MCF 10A (cell line): ENCODE measurements around the gene ARHGAP25. TPM values are rescaled to one million over a fixed set of nuclear protein-coding genes. Genes with fewer than 3 reads are reported as not detected.

ENCODE experiments used
- BruUV-seq: library from RNA; stranded (reverse); fragments of 400-500 nt; replicated peaks from 2 replicates; lab custom pipeline; 2021; lab: Mats Ljungman, UMichigan
- CTCF ChIA-PET: fragments of 300-600 bp; sonication (Branson Sonifier 250); formaldehyde crosslinking; extraction: SDS; loops from one replicate; lab custom pipeline; 2021; ENCODE audit warnings: antibody characterized with exemption, inconsistent platforms; lab: Yijun Ruan, JAX
- POLR2A ChIA-PET: fragments of 300-600, 350-650 bp; sonication (Branson Sonifier 250); formaldehyde crosslinking; extraction: SDS; loops from one replicate; lab custom pipeline; 2020; ENCODE audit warnings: antibody characterized with exemption, inconsistent platforms; lab: Yijun Ruan, JAX
- DNase-seq: peaks from one replicate; pipeline ENCODE4 v3.0.0-alpha.2; 2018; ENCODE audit not compliant: unreplicated experiment
- H3K27ac Mint-ChIP-seq: one replicate; pipeline ENCODE4 v1.8.0; 2022; ENCODE audit warnings: mild to moderate bottlenecking, low read depth, mixed read lengths; ENCODE audit not compliant: unreplicated experiment
- H3K27me3 Mint-ChIP-seq: one replicate; pipeline ENCODE4 v1.8.0; 2022; ENCODE audit warnings: mixed read lengths; ENCODE audit not compliant: insufficient read depth, unreplicated experiment
- H3K36me3 Mint-ChIP-seq: one replicate; pipeline ENCODE4 v1.8.0; 2022; ENCODE audit warnings: mild to moderate bottlenecking, moderate library complexity, mixed read lengths; ENCODE audit not compliant: insufficient read depth, unreplicated experiment
- H3K4me1 Mint-ChIP-seq: one replicate; pipeline ENCODE4 v1.8.0; 2022; ENCODE audit warnings: mixed read lengths; ENCODE audit not compliant: insufficient read depth, unreplicated experiment
- H3K4me3 Mint-ChIP-seq: one replicate; pipeline ENCODE4 v1.8.0; 2022; ENCODE audit warnings: mild to moderate bottlenecking, moderate library complexity, mixed read lengths; ENCODE audit not compliant: unreplicated experiment
- H3K9me3 Mint-ChIP-seq: one replicate; pipeline ENCODE4 v1.8.0; 2022; ENCODE audit warnings: mixed read lengths; ENCODE audit not compliant: unreplicated experiment
- intact Hi-C: fragments of 100-400 bp; cut with micrococcal nuclease; formaldehyde crosslinking; loops from 2 replicates; pipeline ENCODE4 v1.14.1; 2022
- total RNA-seq: library from RNA; stranded (reverse); gene quantifications from 2 replicates; pipeline ENCODE4 v1.2.3, GENCODE V29; 2022
- TF ChIP-seq, protein P1 (sequence below): fragments of 200-600 bp; IDR thresholded peaks from one replicate; pipeline ENCODE4 v1.8.0; 2022; ENCODE audit warnings: antibody characterized with exemption, mild to moderate bottlenecking; ENCODE audit not compliant: unreplicated experiment

ARHGAP25 gene
- total RNA-seq, 1 experiment from 2014 or later: 0.93 TPM

DNA sequence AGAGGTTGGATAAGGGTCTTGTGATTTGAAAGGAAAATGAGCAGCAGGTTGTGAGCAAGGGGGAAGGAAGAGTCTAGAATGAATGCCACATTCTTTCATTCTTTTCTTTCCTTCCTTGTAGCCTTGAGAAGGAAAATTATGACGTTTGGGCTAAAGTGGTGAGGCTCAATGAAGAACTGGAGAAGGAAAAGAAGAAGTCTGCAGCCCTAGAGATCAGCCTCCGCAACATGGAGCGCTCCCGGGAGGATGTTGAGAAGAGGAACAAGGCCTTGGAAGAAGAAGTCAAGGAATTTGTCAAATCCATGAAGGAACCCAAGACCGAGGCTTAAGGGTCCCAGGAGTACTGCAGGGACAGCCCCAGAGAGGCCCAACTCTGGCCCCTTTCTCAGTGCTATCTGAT lies 91.3 kb downstream of the ARHGAP25 start:
- no TSS peak for BruUV-seq
- TF ChIP-seq, protein P1, sequence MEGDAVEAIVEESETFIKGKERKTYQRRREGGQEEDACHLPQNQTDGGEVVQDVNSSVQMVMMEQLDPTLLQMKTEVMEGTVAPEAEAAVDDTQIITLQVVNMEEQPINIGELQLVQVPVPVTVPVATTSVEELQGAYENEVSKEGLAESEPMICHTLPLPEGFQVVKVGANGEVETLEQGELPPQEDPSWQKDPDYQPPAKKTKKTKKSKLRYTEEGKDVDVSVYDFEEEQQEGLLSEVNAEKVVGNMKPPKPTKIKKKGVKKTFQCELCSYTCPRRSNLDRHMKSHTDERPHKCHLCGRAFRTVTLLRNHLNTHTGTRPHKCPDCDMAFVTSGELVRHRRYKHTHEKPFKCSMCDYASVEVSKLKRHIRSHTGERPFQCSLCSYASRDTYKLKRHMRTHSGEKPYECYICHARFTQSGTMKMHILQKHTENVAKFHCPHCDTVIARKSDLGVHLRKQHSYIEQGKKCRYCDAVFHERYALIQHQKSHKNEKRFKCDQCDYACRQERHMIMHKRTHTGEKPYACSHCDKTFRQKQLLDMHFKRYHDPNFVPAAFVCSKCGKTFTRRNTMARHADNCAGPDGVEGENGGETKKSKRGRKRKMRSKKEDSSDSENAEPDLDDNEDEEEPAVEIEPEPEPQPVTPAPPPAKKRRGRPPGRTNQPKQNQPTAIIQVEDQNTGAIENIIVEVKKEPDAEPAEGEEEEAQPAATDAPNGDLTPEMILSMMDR: no peak
- Mint-ChIP-seq H3K36me3 (peaks cover 6% of the 10 kb centered on the region), H3K4me3 (no peak overlapping the region), H3K27me3 (no peaks in the 10 kb centered on the region), H3K4me1 (peaks cover 39% of the 10 kb centered on the region), H3K9me3 (no peaks in the 10 kb centered on the region), H3K27ac (no peak overlapping the region)
- POLR2A ChIA-PET: interaction anchor here (0.7 kb wide), 1 partner anchor 1282 kb away, joined by 4 read pairs; no protein-coding TSS in a partner anchor
- intact Hi-C loops: loop anchor here (5.0 kb wide), 1 partner anchor 359 kb away; the partner anchor contains the start of genes APLF and FBXO48
- CTCF ChIA-PET: interaction anchor here (0.6 kb wide), 2 partner anchors 18 to 70 kb away, joined by 4 read pairs; no protein-coding TSS in a partner anchor
- DNase-seq: no peak

DNA sequence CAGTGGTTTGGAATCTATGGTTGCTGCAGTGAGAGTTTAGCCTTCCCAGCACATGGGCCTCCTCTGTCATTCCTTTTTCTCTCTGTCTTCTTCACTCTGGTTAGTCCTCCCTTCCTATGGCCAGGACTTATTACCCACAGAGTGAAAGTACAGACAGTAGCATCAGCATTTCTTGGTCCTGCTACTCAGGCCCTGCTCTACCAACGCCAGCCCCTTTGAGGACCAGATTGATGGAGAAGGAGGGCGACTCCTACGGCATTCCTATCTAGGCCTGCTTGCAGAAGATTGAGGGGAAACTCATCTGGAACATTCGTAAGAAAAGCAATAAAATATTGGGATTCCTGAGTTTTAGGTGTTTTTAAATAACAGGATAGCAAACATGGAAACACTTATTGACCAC lies 93.1 kb downstream of the ARHGAP25 start:
- no peak for DNase-seq
- Mint-ChIP-seq H3K4me3 (no peak overlapping the region), H3K27ac (no peak overlapping the region), H3K27me3 (no peaks in the 10 kb centered on the region), H3K4me1 (peaks cover 53% of the 10 kb centered on the region), H3K9me3 (no peaks in the 10 kb centered on the region), H3K36me3 (peaks cover 6% of the 10 kb centered on the region)
- TF ChIP-seq, protein P1: no peak
- BruUV-seq: no TSS peak
- ChIA-PET POLR2A (no interaction called here), CTCF (no interaction called here)
- intact Hi-C loops: loop anchor here (5.0 kb wide), 1 partner anchor 360 kb away; the partner anchor contains the start of genes APLF and FBXO48

DNA sequence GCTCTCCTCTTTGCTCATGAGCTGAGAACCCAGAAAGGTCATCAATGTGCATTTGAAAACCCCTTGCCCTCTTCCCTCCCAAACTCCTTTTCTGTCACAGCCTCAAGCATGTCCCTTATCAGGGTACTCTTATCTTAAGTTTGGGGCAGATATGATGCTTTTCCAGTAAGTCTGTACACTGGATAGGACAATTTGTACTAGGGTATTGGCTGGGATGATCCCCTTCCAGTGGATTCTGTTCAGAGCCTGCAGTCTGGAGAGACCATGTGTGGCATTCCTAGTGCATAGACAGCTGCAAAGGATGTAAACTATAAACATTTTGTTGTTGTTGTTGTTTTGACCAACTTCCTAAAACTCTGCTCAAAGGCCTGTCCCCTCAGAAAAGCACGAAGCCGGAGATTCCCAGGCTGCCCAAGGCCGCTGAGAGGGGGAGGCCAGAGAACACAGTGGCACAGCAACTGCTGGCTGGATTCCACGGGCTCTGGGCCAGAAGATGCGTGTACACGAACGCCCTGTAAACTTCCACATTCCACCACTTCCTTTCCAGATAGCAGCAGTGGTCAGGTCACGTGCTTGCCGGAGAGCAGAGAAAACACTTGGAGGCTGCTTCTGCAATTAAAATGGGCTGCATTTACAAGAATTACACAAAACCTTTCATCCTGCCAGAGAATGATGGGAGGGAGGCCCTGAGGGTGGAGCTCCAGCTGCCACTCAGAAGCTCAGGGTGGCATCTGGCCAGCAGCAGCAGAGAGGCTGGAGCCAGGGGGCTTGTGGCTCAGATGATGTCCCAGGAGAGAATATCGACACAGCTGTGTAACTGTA lies 94.5 kb downstream of the ARHGAP25 start:
- Mint-ChIP-seq H3K4me1 (peaks cover 42% of the 10 kb centered on the region), H3K4me3 (no peak overlapping the region), H3K36me3 (peaks cover 6% of the 10 kb centered on the region), H3K27me3 (no peaks in the 10 kb centered on the region), H3K9me3 (no peaks in the 10 kb centered on the region), H3K27ac (peak overlapping the region; percentile 14)
- ChIA-PET CTCF (interaction anchor here (0.6 to 2.4 kb wide), 7 partner anchors 10 to 362 kb away, joined by 3 to 8 read pairs (median 3); partner anchors contain the start of gene APLF), POLR2A (interaction anchor here (0.6 to 1.8 kb wide), 7 partner anchors 16 to 924 kb away, joined by 3 to 11 read pairs (median 4); no protein-coding TSS in a partner anchor)
- peak; percentile 98 for DNase-seq
- intact Hi-C loops: loop anchor here (1.0 to 5.0 kb wide), 2 partner anchors 21 to 362 kb away; partner anchors contain the start of genes APLF and FBXO48
- no TSS peak for BruUV-seq
- TF ChIP-seq, protein P1: no peak

DNA sequence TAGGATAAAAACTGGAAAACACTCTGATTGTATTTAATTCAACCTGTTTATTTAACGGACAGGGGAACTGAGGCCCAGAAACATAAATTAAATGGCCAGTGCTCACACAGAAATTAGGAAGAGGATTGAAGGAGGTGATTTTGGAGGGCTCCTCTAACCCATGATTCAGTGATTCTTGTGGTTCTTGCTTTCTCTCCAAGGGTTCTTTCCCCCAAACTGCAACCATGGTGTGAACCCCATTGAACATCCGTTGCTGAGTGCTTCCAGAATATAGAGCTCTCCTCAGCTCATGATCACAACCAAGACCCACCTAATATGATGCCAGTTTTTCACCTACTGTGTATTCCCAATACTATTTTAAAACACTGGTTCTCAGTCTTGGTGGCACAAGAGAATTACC lies 95.1 kb downstream of the ARHGAP25 start:
- TF ChIP-seq, protein P1: no peak

More for the DNA sequence above, 95.1 kb downstream of the ARHGAP25 start:
- DNase-seq: no peak
- H3K4me1 Mint-ChIP-seq: peaks cover 36% of the 10 kb centered on the region
- peaks cover 6% of the 10 kb centered on the region for H3K36me3 Mint-ChIP-seq
- H3K27ac Mint-ChIP-seq: peak overlapping the region; percentile 14
- BruUV-seq: no TSS peak
- ChIA-PET POLR2A (interaction anchor here (0.6 to 1.8 kb wide), 5 partner anchors 15 to 924 kb away, joined by 3 to 11 read pairs (median 5); no protein-coding TSS in a partner anchor), CTCF (interaction anchor here (0.6 to 2.4 kb wide), 5 partner anchors 11 to 362 kb away, joined by 3 to 8 read pairs (median 3); partner anchors contain the start of gene APLF)
- intact Hi-C loops: loop anchor here (1.0 to 5.0 kb wide), 2 partner anchors 21 to 362 kb away; partner anchors contain the start of genes APLF and FBXO48
- no peak overlapping the region for H3K4me3 Mint-ChIP-seq
- no peaks in the 10 kb centered on the region for H3K9me3 Mint-ChIP-seq
- H3K27me3 Mint-ChIP-seq: no peaks in the 10 kb centered on the region
